GM19324 (cell line): ENCODE measurements around the gene RDH13.
"Not testable (repeated sequence)": the region's sequence is repeated elsewhere in the genome, so short reads cannot be mapped to it uniquely, and the experiment has no call there.

ENCODE experiments used
- ATAC-seq: cut with Tn5 transposase; IDR thresholded peaks from one replicate; pipeline ENCODE4 v1.9.1; 2021; ENCODE audit warnings: mild to moderate bottlenecking, moderate library complexity; ENCODE audit not compliant: unreplicated experiment, low FRiP score

The RDH13 gene

GRCh38 chr19:55048446-55048845 is 14.5 kb downstream of the RDH13 start:
- no peak for ATAC-seq

GRCh38 chr19:55047951-55048350 is 15.0 kb downstream of the RDH13 start:
- no peak for ATAC-seq

- no peak for ATAC-seq
Observed at GRCh38 chr19:55046975-55047622, 15.8 kb downstream of the RDH13 start.

GRCh38 chr19:55044771-55045716 is 17.9 kb downstream of the RDH13 start:
- no peak for ATAC-seq

- no peak for ATAC-seq
Observed at GRCh38 chr19:55044286-55044685, 18.7 kb downstream of the RDH13 start.

GRCh38 chr19:55042688-55043087 is 20.3 kb downstream of the RDH13 start:
- ATAC-seq = no peak

- ATAC-seq = no peak
Observed at GRCh38 chr19:55042344-55042678, 20.6 kb downstream of the RDH13 start.

- ATAC-seq = no peak
Observed at GRCh38 chr19:55041627-55042343, 21.2 kb downstream of the RDH13 start.

- ATAC-seq = no peak
Observed at GRCh38 chr19:55041244-55041626, 21.7 kb downstream of the RDH13 start.

GRCh38 chr19:55040654-55041053 is 22.3 kb downstream of the RDH13 start:
- ATAC-seq = not testable (repeated sequence)

GRCh38 chr19:55037603-55038002 is 25.3 kb downstream of the RDH13 start:
- ATAC-seq = not testable (repeated sequence)

- ATAC-seq = no peak
Observed at GRCh38 chr19:55036058-55036457, 26.9 kb downstream of the RDH13 start.

- ATAC-seq = no peak
Observed at GRCh38 chr19:55034751-55035150, 28.2 kb downstream of the RDH13 start.

GRCh38 chr19:55032976-55033643 is 29.8 kb downstream of the RDH13 start:
- not testable (repeated sequence) for ATAC-seq

GRCh38 chr19:55032170-55032800 is 30.7 kb downstream of the RDH13 start:
- ATAC-seq = no peak

GRCh38 chr19:55031178-55031577 is 31.8 kb downstream of the RDH13 start:
- ATAC-seq = no peak

GRCh38 chr19:55028757-55029156 is 34.2 kb downstream of the RDH13 start:
- ATAC-seq = no peak

- ATAC-seq = no peak
Observed at GRCh38 chr19:55027472-55028337, 35.2 kb downstream of the RDH13 start.

GRCh38 chr19:55027140-55027471 is 35.8 kb downstream of the RDH13 start:
- not testable (repeated sequence) for ATAC-seq
